ENCODE results near the gene LIN37. TPM values are rescaled to one million over a fixed set of nuclear protein-coding genes. Genes with fewer than 3 reads are reported as not detected.
"Not testable (repeated sequence)": the region's sequence is repeated elsewhere in the genome, so short reads cannot be mapped to it uniquely, and the experiment has no call there.

Gene LIN37
- total RNA-seq, 1 donor from 2014 or later = 5.5 TPM

DNA sequence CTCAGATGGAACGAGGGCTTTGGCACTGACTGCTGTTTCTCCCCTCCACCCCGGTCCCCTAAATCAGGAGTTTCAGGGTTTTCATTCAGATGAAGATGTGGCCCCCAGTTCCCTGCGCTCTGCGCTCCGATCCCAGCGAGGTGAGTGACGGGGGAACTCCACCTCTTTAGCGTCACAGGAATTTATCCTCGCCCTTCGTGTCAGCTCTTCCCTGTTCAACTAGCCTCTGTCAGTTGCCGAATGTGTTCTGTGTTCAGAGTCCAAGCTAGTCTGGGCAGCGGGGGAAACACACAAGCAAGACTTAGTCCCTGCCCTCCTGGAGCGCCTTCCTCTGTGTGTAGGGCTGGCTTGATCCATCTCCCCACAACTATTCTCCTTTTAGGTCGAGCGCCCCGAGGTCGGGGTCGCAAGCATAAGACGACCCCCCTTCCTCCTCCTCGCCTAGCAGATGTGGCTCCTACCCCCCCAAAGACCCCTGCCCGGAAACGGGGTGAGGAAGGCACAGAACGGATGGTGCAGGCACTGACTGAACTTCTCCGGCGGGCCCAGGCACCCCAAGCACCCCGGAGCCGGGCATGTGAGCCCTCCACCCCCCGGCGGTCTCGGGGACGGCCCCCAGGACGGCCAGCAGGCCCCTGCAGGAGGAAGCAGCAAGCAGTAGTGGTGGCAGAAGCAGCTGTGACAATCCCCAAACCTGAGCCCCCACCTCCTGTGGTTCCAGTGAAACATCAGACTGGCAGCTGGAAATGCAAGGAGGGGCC is 28.8 kb upstream of the LIN37 start:
- no peak for DNase-seq (ENCODE audit: low read depth, low spot score)

DNA sequence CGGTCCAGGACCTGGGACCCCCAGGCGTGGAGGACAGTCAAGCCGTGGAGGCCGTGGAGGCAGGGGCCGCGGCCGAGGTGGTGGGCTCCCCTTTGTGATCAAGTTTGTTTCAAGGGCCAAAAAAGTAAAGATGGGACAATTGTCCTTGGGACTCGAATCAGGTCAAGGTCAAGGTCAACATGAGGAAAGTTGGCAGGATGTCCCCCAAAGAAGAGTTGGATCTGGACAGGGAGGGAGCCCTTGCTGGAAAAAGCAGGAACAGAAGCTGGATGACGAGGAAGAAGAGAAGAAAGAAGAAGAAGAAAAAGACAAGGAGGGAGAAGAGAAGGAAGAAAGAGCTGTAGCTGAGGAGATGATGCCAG is 28.2 kb upstream of the LIN37 start:
- no peak for DNase-seq (ENCODE audit: low read depth, low spot score)

DNA sequence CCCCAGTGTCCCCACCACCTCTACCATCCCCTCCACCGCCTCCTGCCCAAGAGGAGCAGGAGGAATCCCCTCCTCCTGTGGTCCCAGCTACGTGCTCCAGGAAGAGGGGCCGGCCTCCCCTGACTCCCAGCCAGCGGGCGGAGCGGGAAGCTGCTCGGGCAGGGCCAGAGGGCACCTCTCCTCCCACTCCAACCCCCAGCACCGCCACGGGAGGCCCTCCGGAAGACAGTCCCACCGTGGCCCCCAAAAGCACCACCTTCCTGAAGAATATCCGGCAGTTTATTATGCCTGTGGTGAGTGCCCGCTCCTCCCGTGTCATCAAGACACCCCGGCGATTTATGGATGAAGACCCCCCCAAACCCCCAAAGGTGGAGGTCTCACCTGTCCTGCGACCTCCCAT is 27.7 kb upstream of the LIN37 start:
- no peak for DNase-seq (ENCODE audit: low read depth, low spot score)

DNA sequence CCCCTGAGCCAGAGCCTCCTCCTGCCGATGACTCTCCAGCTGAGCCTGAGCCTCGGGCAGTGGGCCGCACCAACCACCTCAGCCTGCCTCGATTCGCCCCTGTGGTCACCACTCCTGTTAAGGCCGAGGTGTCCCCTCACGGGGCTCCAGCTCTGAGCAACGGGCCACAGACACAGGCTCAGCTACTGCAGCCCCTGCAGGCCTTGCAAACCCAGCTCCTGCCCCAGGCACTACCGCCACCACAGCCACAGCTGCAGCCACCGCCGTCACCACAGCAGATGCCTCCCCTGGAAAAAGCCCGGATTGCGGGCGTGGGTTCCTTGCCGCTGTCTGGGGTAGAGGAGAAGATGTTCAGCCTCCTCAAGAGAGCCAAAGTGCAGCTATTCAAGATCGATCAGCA is 27.0 kb upstream of the LIN37 start:
- DNase-seq (ENCODE audit: low read depth, low spot score) = no peak

DNA sequence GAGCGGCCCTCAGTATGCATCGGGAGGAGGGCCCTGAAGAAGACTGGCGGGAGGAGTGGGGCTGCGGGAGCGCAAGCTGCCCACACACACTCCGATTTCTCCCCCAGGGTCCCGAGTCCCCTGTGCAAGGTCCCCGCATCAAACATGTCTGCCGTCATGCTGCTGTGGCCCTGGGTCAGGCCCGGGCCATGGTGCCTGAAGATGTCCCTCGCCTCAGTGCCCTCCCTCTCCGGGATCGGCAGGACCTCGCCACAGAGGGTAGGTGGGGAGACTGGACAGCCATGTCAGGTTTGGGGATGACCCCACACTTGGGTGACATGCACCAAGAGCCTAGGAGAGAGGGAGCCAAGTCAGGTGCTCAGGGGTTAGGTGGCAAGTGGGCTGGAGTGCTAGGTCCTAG is 25.9 kb upstream of the LIN37 start:
- no peak for DNase-seq (ENCODE audit: low read depth, low spot score)

DNA sequence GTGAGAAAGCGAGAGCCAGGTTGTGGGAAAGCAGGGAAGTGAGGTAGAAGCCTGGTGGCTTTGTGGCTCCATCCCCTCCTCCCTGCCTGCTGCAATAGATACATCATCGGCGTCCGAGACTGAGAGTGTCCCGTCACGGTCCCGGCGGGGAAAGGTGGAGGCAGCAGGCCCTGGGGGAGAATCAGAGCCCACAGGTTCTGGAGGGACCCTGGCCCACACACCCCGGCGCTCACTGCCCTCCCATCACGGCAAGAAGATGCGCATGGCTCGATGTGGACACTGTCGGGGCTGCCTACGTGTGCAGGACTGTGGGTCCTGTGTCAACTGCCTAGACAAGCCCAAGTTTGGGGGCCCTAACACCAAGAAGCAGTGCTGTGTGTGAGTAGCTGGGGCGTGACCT is 25.5 kb upstream of the LIN37 start:
- DNase-seq (ENCODE audit: low read depth, low spot score) = no peak

DNA sequence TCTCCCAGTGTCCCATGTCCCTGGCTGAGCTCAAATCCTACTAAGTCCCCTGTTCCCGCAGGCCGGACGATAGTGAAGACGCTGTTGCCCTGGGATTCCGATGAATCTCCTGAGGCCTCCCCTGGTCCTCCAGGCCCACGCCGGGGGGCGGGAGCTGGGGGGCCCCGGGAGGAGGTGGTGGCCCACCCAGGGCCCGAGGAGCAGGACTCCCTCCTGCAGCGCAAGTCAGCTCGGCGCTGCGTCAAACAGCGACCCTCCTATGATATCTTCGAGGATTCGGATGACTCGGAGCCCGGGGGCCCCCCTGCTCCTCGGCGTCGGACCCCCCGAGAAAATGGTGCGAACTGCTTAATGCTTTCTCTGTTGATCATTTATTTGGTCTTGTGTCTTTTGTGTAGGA is 24.7 kb upstream of the LIN37 start:
- DNase-seq (ENCODE audit: low read depth, low spot score) = no peak

DNA sequence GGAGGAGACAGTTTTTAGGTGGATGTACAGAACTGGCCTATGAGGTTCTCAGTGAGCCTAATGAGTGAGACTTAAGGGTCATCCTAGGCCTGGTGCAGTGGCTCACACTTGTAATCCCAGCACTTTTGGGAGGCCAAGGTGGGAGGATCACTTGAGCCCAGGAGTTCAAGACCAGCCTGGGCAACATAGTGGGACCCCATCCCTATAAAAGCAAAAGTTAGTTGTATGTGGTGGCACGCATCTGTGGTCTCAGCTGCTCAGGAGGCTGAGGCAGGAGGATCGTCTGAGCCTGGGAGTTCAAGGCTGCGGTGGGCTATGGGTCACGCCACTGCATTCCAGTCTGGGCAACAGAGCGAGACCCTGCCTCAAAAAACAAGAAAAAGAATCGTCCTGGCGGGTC is 24.2 kb upstream of the LIN37 start:
- DNase-seq (ENCODE audit: low read depth, low spot score) = not testable (repeated sequence)

DNA sequence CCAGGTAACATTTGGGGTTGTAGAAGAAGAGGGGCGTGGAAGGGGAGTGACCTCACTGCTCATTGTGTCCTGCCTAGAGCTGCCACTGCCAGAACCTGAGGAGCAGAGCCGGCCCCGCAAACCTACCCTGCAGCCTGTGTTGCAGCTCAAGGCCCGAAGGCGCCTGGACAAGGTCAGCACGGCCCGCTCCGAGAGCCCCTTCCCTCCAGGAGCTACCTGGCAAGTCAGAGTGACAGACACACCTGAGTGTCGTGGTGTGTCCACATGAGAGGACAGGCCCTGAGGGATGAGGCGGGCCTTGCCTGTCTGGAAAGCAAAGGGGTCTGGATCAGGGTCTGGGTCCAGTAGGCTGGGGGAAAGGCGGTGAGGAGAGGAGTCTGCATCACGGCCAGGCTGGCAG is 23.8 kb upstream of the LIN37 start:
- no peak for DNase-seq (ENCODE audit: low read depth, low spot score)

DNA sequence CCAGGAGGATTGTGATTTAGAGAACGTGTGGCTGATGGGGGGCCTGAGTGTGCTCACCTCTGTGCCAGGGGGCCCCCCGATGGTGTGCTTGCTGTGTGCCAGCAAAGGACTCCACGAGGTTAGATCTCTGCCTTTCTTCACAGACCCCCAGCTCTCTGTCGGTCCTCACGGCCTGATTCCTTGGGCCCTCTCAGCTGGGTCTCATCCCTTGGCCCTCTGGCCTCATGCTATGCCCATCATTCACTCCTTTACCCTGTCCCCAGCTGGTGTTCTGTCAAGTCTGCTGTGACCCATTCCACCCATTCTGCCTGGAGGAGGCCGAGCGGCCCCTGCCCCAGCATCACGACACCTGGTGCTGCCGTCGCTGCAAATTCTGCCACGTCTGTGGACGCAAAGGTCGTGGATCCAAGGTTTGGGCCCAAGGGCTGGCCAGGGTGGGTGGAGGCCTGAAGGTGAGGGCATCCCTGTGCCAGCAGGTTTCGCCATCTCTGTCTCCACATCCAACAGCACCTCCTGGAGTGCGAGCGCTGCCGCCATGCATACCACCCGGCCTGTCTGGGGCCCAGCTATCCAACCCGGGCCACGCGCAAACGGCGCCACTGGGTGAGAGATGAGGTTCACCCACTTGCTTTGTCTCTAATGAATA is 23.0 kb upstream of the LIN37 start:
- DNase-seq (ENCODE audit: low read depth, low spot score) = no peak

DNA sequence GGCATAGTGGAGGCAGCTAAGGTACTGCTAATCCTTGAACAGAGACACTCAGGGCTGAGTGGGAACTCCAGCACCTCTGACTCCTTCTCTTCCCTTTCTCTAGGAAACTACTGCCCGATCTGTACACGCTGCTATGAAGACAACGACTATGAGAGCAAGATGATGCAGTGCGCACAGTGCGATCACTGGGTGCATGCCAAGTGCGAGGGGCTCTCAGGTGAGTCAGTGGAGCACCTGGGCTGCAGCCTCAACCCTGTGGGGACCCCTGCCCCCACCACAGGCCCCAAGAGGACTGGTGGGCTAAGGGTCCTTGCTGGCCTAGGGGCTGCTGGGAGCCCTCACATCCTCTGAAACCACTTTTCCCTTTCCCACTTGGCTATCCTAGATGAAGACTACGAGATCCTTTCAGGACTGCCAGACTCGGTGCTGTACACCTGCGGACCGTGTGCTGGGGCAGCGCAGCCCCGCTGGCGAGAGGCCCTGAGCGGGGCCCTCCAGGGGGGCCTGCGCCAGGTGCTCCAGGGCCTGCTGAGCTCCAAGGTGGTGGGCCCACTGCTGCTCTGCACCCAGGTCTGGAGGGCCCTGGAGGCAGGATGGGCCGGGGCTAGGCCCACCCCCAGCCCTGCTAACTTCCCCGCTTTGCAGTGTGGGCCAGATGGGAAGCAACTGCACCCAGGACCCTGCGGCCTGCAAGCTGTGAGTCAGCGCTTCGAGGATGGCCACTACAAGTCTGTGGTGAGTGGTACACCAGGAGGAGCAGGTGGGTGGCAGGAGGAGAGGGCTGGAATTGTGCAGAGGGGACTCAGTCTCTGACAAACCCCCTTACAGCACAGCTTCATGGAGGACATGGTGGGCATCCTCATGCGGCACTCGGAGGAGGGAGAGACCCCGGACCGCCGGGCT is 21.1 kb upstream of the LIN37 start:
- DNase-seq (ENCODE audit: low read depth, low spot score) = no peak

DNA sequence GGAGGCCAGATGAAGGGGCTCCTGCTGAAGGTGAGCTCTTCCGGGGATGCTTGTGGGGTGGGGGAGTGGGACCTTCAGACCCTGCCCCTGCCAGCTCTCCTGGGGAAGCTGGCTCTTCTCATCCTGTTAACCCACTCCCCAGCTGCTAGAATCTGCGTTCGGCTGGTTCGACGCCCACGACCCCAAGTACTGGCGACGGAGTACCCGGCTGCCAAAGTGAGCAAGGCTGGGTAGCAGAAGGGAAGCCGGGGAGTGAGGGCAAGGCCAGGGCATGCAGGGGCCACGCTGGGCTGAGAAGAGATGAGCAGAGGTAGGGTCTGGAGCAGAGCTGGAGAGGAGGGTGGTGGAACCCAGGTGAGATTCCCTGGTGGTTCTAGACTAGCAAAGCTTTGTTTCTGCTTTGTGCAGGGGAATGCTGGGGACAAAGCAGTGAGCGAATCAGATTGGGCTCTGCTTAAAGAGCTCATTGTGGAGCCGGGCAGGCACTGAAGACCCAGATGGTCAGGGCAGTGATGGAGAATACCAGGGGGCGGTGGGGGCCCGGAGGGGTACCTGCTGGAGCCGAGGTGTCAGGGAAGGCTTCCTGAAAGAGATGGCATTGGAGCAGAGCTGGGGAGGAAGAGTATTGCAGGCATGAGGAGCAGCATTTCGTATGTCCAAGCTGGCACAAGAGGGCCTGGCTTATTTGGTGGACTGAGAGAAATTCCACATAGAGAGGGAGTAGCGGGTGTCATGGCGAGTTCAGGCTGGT is 20.2 kb upstream of the LIN37 start:
- no peak for DNase-seq (ENCODE audit: low read depth, low spot score)

DNA sequence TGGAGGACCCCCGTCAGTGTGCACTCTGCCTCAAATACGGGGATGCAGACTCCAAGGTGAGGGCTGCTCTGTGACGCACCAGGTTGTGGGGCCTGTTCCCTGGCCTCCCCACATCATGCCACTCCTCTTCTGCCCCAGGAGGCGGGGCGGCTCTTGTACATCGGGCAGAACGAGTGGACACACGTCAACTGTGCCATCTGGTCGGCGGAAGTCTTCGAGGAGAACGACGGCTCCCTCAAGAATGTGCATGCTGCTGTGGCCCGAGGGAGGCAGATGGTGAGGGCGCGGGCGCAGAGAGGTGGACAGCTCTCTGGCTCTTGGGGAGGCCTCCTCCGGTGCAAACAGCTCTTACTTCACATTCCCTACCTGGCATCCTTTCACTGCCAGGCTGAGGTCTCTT is 19.4 kb upstream of the LIN37 start:
- DNase-seq (ENCODE audit: low read depth, low spot score) = no peak

DNA sequence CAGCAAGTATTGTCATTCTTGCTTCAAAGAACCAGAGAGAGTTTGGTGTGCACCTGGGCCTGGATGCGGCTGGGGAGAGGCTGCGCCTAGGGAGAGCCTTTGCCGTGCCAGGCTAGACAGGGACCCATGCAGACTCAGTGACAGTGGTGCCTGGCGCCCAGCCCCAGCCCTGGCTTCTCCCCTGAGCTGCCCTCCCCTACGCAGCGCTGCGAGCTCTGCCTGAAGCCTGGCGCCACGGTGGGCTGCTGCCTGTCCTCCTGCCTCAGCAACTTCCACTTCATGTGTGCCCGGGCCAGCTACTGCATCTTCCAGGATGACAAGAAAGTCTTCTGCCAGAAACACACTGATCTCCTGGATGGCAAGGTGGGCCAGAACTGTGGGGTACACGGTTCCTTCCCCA is 18.6 kb upstream of the LIN37 start:
- DNase-seq (ENCODE audit: low read depth, low spot score) = no peak

DNA sequence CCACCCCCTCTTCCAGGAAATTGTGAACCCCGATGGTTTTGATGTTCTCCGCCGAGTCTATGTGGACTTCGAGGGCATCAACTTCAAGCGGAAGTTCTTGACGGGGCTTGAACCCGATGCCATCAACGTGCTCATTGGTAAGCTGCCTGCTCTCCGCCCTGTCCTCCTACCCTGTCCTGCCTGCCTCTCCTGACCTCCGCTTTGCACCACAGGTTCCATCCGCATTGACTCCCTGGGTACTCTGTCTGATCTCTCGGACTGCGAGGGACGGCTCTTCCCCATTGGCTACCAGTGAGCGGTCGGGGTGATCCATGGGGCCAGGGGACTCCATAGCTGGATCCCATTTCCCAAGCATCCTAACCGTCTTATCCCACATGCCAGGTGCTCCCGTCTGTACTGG is 18.1 kb upstream of the LIN37 start:
- DNase-seq (ENCODE audit: low read depth, low spot score) = no peak

DNA sequence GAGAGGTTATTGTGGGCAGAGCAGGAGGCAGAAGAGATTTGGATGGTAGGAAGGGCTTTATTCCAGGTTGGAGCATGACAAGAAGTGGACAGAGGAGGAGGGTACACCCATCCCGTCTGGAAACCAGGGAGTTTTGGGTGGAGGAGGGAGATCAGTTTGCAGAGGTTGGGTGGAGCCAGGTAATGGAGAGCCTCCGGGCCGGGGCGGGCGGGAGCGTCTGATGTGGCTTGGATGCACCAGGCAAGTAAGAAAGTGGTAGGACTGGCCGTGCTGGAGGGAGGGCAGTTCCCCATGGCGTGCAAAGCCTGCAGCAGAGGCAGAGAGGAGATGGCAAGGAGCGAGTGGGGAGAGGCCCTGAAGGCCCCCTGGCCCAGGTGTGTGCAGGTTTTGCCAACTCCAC is 17.0 kb upstream of the LIN37 start:
- DNase-seq (ENCODE audit: low read depth, low spot score) = no peak

DNA sequence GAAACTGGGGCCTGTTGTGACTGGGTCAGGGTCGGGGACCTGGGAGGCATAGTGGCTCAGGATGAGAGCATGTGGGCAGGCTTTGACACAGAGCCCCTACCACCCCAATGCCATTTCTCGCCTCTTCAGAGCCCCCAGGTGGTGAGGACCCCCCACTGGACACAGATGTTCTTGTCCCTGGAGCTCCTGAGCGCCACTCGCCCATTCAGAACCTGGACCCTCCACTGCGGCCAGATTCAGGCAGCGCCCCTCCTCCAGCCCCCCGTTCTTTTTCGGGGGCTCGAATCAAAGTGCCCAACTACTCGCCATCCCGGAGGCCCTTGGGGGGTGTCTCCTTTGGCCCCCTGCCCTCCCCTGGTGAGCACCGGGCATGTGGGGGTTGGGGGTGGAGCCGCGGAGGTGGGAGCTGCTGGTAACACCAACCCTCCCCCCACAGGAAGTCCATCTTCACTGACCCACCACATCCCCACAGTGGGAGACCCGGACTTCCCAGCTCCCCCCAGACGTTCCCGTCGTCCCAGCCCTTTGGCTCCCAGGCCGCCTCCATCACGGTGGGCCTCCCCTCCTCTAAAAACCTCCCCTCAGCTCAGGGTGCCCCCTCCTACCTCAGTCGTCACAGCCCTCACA is 16.5 kb upstream of the LIN37 start:
- DNase-seq (ENCODE audit: low read depth, low spot score) = no peak

DNA sequence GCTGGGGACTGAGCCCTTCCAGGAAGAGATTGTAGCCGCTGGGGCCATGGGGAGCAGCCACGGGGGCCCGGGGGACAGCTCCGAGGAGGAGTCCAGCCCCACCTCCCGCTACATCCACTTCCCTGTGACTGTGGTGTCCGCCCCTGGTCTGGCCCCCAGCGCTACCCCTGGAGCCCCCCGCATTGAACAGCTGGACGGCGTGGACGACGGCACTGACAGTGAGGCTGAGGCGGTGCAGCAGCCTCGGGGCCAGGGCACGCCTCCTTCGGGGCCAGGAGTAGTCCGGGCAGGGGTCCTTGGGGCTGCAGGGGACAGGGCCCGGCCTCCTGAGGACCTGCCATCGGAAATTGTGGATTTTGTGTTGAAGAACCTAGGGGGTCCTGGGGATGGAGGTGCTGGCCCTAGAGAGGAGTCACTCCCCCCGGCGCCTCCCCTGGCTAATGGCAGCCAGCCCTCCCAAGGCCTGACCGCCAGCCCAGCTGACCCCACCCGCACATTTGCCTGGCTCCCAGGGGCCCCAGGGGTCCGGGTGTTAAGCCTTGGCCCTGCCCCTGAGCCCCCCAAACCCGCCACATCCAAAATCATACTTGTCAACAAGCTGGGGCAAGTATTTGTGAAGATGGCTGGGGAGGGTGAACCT is 15.7 kb upstream of the LIN37 start:
- DNase-seq (ENCODE audit: low read depth, low spot score) = no peak

DNA sequence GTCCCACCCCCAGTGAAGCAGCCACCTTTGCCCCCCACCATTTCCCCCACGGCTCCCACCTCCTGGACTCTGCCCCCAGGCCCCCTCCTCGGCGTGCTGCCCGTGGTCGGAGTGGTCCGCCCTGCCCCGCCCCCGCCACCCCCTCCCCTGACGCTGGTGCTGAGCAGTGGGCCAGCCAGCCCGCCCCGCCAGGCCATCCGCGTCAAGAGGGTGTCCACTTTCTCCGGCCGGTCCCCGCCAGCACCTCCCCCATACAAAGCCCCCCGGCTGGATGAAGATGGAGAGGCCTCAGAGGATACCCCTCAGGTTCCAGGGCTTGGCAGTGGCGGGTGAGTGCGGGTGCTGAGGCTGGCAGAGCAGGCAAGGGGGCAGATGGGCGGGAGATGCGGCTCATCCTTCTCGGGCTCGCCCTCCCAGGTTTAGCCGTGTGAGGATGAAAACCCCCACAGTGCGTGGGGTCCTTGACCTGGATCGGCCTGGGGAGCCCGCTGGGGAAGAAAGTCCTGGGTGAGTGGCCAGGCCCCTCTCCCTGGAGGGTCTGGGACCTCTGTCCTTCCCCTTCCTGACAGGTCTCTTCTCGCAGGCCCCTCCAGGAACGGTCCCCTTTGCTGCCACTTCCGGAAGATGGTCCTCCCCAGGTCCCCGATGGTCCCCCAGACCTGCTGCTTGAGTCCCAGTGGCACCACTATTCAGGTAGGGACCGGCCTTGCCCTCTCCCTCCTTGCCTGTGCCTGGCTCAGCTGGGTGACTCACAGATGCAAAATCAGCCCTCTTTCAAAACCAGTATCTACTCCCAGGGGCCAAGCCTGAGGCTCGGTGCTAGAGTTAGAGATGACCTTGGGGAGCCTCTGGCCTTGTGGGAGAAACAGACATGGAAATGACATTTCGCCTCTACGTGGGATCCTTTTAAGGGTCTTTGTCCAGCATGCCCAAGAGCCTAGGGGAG is 14.9 kb upstream of the LIN37 start:
- DNase-seq (ENCODE audit: low read depth, low spot score) = no peak

DNA sequence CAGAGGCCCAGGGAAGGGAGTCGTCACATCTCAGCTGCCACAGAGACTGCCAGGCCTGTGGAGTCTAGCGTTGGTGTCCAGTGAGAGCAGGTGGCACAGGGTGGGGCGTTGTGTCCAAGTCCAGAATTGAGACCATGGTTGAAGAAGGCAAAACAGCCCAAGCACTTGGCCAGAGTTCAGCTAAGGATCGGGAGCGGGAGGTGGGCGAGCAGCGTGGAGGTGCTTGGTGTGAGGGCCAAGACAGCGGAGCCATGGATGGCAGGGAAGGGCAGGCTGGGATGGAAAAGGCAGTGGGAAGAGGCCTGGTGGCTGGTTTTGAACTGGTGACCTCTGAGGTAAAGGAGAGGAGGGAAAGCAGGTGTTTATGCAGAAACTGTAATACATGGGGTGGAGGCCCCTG is 14.1 kb upstream of the LIN37 start:
- DNase-seq (ENCODE audit: low read depth, low spot score) = no peak

Measured in pulmonary artery endothelial cell (primary cell).